GM18520 (cell line): ENCODE data around the gene PPP2R5C.
A peak's percentile ranks its signal among the peaks of the same experiment; 100 is the strongest.

Source experiments
- ATAC-seq: cut with Tn5 transposase; IDR thresholded peaks from one replicate; pipeline ENCODE4 v1.9.1; 2021; ENCODE audit not compliant: unreplicated experiment

Gene PPP2R5C

DNA sequence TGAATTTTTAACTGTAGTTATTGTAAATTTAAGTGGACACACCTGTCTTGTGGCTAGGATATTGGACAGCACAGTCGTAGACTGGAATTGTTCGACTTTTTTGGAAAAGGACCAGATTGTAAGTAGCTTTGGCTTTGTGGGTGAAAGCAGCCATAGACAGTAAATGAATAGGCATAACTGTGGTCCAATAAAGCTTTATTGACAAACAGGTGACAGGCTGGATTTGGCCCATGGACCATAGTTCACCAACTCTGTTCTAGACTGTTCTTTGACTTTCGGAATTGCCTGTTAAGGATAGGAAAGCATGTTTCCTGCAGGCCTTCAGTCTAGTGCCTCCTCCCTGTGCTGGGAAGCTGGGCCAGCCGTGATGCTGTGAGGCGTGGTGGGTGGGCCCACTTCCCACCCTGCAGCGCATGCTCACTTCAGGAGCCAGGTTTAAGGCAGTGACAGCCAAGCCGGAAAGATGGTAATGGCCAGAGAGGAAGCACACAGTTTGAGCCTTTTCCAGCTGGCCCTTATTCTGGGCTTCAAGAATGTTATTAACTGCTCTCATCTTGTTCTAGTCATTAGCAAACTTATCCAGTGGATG, 51.8 kb downstream of the PPP2R5C start:
- ATAC-seq = no peak

DNA sequence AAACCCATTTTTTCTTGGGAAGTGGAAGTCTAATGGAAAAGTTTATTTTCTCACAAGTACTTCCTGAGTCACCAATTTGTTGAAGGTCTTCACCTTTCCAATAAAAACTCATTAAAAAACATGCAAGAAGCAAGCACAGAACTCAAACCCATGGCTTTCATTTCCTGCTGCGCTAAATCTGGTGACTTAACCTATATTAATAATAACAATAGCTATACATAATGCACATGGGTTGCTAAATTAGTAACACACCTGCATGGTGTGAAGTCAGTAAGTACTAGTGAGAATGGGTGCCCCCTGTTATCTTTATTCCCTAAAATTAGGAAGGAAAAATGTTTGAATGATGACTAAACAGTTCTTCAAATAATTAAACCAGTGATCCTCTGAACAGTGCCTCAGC, 52.3 kb downstream of the PPP2R5C start:
- no peak for ATAC-seq

DNA sequence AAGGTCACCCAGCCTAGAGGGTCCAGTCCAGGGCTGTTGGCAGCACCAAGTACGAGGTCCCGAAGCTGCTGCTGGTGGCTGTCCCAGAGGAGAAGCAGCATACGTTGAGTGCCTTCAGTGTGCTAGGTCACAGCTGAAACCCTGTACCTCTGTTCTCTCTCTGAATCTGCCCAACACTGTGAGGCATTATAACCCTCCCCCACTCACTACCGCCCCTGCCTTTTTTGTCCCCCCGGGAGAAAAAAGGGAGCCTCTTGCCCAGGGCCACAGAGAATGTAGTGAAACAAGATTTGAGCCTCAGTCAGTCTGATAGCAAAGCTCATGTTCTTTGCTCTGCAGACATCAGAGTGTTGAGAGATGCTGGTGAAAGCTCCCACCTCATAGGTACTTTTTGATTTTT, 53.4 kb downstream of the PPP2R5C start:
- ATAC-seq = no peak

DNA sequence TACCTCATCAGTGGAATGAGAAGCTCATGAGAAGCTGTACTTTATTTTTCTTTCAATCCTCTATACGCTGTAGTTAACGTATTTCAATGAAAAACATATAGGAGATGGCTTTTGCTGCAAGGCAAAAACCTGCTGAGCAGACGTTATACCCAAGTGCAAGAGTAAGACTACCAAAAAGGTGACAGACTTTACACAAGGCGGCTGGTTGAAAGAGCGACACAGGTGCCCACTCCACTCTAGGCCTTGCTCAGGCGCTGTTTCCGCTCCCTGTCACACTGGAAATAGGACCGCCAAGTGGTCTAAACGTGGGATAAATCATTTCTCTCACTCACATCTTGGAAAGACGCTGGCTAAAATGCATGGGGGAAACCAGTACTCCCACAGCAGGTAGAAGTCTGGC, 54.5 kb downstream of the PPP2R5C start:
- no peak for ATAC-seq

DNA sequence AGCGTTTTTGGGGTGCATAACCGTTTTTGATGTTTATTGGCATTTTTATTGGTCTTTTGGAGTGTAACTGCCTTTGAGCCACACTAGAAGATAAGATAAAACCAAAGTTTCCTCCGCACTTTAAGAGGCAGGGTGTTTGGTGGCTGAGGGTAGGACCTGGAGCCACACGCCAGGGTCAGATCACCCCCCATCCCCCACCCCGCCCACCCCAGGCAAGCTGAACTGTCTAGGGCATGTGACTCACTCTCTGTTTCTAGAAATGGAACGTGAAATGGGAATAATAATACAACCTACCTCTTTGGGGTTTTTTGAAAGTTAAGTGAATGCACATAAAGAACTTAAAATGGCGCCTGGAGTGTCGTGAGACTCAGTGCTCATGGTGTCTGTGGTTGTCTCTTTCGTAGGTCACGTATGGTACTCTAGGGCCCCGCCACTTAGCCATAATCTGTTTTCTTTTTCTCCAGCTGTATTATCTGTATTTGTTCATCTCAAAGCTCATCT, 56.0 kb downstream of the PPP2R5C start:
- ATAC-seq = no peak

DNA sequence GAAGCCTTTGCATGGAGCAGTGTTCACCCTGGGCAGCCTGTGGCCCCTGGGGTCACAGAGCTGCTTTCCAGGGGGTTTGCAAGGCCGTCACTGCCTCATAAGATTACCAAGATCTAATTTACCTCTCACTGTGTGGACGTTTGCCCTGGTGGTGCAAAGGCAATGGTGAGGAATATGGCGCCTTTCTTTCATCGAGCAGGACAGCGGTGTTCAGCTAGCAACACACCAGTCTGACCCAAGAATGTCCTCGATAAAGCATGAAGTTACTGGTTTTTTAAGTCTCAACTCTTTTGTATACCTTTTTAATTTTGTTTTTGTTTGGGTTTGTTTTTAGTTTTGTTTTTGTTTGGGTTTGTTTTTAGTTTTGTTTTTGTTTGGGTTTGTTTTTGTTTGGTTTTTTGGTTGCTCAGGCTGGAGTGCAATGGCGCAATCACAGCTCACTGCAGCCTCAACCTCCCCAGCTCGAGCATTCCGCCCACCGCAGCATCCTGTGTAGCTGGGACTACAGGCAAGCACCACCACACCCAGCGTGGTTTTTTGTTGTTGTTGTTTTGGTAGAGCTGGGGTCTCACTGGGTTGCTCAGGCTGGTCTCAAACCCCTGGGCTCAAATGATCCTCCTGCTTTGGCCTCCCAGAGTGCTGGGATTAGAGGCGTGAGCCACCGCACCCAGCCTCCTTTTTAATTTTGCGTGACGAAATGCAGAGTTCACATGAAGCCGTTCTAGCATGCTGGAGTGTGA, 57.9 kb downstream of the PPP2R5C start:
- ATAC-seq = no peak

DNA sequence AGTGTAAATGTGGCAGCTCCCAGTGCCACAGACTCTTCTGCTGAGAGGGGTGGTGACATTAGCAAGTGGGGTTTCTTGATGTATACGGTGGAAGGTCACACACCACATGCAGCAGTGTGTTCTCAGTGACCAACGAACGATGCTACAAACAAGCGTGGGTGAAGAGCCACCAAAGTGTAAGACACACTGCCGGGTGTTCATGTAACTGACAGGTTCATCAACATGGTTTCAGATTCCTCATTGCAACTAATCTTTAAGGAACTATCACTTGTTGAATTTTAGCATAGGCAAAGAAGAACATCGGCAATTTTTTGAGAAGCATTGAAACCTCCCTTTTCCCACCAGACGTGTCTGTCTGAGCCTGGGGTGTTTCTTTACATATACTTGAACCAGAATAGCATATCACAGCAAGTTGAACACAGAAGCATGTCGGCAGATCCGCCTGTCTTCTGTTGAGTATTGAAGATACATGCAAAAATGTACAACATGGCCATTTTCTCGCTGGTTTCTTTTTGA, 58.8 kb downstream of the PPP2R5C start:
- ATAC-seq = no peak

DNA sequence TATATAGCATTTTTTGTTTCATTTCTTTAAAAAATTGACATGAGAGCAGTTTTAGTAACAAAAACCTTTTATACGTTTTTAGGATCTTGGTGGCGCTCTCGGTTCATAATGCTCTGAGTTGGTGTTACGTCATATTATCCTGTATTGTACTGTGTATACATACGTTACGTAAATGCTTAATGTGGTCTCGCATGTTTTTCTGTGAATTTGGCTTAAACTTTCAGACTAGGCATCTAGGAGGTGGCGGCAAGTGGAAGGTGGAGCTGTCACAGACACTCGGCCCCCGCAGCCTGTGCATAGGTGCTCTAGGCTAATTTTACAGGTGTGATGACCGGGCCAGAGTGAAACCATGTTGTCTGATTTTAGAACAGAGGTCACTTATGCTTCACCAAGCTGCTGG, 60.0 kb downstream of the PPP2R5C start:
- ATAC-seq = no peak

DNA sequence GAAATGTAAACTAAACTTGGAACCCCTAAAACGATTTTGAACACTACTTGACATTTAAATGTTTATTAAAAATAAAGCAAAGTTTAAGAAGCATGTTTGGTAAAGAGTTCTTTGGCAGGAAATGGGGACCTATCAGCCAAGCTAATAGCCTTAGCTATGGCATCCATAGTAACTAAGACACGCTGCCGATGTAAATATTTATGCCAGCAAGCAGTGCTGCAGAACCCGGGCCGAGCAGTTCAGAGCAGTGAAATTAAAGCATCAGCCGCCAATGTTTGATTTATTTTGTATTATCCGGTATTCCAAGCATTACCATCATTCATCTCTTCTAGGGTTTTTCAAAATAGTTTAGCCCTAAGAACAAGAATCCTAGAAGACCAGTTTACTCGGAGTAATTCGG, 61.6 kb downstream of the PPP2R5C start:
- no peak for ATAC-seq

DNA sequence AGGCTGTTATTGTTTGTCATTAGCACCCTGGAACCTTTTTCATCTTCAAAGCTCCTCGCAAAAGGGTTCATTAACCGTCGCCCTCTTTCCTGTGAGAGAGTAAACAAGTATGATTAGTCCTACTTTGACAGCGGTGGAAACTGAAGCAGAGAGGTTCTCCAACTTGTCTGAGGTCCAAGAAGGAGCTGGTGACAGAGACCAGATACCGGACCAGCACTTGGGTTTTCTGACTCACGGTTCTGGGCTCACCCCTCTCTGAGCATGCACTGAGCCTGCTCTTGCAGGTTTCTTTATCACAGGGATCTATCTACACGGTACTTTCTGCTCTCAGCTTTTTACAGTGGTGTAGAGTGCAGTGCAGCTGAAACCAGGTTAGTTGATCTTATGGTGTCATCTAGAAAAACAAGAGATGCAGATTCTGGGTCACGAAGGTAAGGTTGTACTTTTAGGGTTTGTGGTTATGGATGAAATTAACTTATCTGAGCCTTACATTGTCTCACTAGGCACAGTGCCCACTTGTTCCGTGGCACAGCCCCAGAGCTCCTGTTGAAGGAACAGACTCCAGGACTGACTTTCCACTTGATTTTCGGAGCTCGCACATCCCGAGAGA, 62.1 kb downstream of the PPP2R5C start:
- ATAC-seq = peak; percentile 44

DNA sequence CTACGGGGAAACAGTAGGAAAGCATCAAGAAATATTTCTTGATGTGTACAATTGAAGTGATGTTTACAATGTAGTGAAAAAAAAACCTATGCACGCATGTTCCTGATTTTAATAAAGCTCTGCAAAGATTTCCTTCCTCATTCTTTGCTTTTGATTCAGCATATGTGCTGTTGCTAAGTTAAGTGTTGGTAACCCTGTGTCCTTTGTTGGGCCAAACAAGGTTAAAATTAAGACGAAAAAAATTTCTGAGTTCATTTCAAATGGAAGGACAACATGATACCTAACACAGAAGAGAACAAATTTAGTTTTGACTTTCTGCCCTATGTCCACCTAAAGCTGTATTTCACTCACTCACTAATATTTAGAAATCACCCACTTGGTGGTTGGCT, 62.8 kb downstream of the PPP2R5C start:
- no peak for ATAC-seq

DNA sequence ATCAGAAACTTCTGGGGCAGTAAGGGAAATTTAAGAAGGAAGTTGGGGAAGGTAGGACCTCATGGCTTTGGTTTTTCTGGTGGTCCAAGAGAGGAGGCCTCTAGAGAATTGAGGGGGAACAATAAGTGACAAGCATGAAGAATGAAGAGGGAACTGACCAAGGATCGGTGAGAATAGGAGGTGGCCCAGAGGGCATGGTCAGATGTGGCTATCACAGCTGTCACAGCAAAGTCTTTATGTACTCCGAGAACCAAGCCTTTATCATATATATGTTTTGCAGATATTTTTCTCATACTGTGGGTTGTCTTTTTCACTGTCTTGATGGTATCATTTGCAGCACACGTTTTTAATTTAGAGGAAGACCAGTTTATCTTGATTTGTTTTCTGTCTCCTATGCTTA, 64.3 kb downstream of the PPP2R5C start:
- ATAC-seq = no peak

DNA sequence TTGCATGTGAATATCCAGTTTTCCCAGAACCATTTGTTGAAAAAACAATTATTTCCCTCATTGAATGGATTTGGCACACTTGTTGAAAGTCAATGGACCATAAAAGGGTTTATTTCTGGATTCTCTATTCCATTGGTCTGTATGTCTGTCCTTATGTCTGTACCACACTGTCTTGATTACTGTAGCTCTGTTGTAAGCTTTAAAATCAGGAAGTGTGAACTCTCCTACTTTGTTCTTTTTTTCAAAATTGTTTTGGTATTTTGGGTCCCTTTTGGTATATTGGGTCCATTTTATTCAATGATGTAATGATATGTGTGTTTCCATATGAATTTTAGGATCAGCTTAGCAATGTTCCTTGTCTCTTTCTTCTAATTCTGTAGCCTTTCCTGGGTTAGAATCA, 64.8 kb downstream of the PPP2R5C start:
- ATAC-seq = no peak

DNA sequence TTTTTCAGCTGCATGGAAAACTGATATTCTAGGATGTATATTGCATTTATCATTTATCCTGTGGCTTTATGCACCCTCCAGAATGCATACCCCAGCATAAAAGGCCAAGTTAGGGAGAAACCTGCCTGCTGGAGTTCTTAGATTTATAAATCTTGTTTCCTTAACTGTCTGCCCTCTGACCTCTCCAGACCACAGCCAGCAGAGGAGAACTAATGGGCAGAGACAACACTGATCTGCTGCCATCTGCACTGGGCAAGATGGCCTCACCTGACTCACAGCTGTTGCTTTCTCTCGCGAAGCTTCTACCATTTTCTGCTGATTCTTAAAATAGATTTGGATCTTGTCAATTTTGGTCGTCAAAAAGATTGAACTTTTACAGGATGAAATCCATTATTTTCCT, 65.8 kb downstream of the PPP2R5C start:
- no peak for ATAC-seq

DNA sequence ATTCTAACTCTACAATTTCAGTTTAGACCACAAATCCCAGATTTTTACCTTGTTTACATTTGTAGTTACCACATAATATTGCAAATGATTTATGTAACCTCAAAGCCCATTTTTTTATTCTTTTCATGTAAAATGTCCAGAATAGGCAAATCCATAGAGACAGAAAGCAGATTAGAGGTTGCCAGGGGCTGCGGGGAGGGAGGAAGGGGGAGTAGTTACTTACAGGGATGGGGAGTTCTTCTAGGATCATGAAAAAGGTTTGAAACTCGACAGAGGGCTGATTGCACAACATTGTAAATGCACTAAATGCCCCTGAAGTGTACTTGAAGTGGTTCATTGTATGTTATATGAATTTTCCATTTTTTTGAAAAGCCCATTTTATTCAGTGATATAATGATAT, 66.5 kb downstream of the PPP2R5C start:
- ATAC-seq = no peak

DNA sequence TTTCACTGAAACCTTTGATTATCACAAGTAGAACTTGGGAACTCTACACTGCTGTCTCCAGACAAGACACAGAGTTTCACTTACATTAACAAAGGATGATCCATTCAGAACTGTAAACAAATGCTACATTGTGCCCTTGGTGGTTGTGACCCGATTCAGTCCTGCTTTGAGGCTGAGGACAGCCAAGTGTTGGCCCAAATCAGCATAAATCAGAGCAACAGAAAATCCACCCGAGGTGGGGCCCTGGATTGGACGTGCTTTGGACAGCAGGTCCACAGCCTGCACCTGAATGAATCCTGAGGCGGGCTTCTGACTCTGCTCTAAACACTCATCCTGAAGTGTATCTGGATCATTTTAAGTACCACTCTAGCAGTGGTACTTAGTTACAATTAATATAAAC, 68.8 kb downstream of the PPP2R5C start:
- ATAC-seq = no peak

DNA sequence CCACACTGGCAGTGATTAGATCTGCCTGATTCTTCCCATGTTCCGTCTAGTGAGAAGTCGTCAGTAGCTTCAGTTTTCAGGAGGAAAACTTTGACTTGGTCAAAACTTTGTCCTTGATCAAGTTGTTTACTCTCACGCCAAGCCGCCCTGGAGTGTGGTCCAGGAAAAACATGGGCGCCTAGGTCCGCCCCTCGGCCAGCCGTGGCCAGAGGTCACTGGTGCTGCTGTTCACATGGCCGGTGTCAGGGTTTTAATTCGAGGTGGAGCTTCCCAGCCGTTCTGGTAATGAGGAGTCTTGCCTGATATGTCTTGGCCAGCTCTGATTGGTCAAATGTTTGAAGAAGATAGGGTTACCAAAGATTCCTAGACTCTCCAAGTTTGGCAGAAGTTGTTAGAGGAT, 71.5 kb downstream of the PPP2R5C start:
- no peak for ATAC-seq

DNA sequence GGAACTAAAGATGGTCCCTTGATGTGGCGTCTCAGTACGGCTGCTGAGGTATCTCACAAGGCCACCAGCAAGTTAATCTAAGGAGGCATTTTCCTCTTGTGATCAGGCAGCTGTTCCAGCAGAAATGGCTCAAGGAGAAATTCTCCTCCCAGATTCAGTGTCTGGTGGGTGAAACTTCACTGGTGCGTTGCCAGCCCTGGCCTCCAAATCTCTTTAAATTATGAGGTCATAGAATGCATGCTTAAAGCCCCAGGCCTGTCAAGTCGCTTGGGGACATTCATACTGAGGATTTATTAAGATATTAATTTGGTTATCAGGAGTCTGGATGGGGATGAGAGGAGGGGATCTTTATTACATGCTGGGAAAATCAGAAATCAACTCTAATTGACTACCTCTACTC, 72.9 kb downstream of the PPP2R5C start:
- ATAC-seq = no peak

DNA sequence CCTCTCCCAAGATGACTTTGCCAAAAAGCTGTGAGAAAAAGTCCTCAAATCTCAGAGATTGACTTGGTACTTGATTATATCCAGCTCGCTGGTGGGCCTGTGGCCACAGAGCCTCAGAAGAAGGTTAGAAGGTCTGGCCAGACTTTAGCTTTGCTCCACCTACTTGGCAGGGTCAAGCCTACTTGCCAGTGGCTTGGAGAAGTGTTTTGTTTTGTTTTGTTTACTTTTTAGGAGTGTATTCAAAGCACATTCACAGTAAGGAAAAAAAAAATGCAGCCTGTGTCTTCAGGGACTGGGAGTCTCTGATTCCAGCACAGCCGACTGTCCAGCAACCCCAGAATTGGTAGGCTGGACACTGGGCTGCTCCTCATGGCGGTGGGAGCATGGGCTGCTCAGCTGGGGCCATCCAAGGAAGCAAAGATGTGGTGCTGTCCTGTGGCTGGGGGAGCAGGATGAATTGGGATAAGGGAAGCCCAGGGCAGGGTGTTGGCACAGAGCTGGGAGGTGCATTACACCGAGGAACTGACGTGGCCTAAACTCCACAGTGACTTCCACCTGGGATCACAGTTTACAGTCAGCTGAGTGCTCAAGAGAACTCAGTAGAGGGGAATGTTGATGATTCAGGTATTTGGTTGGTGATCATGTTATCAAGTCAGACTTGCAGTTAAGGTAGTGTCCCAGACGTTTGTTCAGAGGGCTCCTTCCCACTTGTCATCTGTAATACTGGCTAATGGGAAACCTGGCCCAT, 73.5 kb downstream of the PPP2R5C start:
- ATAC-seq = no peak

DNA sequence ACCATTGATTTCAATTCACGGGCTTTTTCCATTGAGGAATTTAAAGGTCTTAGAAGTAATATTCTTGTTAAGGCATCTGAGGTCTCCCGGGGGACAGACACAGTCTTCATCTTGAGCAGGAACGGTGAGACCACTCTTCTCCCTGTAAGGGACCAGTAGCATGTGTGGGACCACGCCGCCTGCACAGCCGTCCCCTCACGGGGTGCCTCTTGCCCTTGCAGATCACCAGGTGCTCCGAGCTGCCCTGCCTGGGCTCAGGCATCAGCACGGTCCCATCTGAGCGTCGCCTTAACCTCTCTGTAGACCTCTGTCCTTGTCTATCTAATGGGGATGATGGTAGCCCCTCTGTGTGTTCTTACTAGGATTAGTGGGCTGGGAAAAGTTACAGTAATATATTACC, 74.1 kb downstream of the PPP2R5C start:
- ATAC-seq = no peak

DNA sequence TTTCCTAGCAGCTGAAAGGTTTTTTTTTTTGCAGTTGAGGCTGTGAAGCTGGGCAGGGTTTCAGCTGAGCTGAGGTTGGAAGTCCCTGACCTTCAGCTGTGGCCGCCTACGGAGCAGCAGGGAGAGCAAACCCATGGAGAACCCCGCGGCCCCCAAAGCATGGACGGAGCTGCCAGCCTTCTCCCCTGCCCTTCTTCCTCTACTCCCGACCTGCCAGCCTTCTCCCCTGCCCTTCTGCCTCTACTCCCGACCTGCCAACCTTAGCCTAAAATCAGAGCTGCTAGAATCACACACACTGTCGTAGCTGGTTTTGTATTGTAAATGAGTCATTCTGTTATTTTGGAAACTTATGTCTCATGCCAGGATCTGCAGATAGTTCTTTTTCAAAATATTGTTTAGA, 74.6 kb downstream of the PPP2R5C start:
- ATAC-seq = no peak

DNA sequence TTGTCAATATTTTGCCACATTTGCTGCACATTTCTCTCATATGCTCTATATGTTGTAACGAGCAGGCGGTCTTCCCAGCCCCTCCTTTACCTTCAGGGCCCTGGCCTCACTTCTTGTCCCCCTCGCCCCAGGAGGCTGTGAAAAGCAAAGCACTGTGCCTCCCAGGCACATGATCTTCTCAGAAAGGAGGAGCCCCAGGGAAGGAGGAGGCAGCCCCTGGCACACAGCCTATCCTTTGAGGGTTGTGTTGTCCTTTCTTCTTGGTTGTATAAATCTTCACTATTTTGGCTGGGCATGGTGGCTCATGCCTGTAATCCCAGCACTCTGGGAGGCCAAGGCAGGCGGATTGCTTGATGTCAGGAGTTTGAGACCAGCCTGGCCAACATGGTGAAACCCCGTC, 77.0 kb downstream of the PPP2R5C start:
- ATAC-seq = no peak
